Measurements from ENCODE around the gene TPI1. TPM values are rescaled to one million over a fixed set of nuclear protein-coding genes. Genes with fewer than 3 reads are reported as not detected.

TPI1 gene
- total and polyA plus RNA-seq, 2 of the 8 experiments (the other 6 are each of a cell fraction or from before 2014, with no cell fraction given) = 910 to 3,018 TPM

GRCh38 chr12:6890789-6891645 lies 23.7 kb downstream of the TPI1 start:
- Histone ChIP-seq H3K27me3 (replicated peaks in 1 of 4; ENCODE audit: control insufficient read depth in 3 of 4, extremely low read depth in 1 of 4, insufficient read depth in 3 of 4, low read length in 3 of 4) (no peaks in the 10 kb centered on the region), H4K5ac (ENCODE audit: insufficient read length, low read depth, low read length) (peak overlapping the region; percentile 60), H2BK5ac (ENCODE audit: low read depth, low read length) (peak overlapping the region; percentile 53), H3K36me3 (ENCODE audit: control insufficient read depth in 2 of 4, insufficient read depth in 4 of 4, low read length in 3 of 4) (no peaks in the 10 kb centered on the region), H3K18ac (ENCODE audit: extremely low read depth, low read length) (peak overlapping the region; percentile 71; the same call in 1 of the 2 replicates), H2BK120ac (replicated peaks; ENCODE audit: low read depth, low read length) (no peak overlapping the region), H3K14ac (ENCODE audit: insufficient read length) (no peak overlapping the region), H4K91ac (replicated peaks; ENCODE audit: insufficient read length, low read length) (peak overlapping the region; percentile 2), H2AK5ac (ENCODE audit: low read depth, low read length) (no peak overlapping the region), H3K4me2 (ENCODE audit: insufficient read depth in 1 of 2, low read depth in 2 of 2, low read length in 2 of 2) (peak overlapping the region; percentile 47 to 69), H3K4ac (replicated peaks; ENCODE audit: insufficient read length, low read depth, low read length) (no peak overlapping the region), H3K79me2 (ENCODE audit: control insufficient read depth in 1 of 2, insufficient read depth in 2 of 2, low read length in 2 of 2) (no peaks in the 10 kb centered on the region), H3K4me1 (replicated peaks in 1 of 4; ENCODE audit: control insufficient read depth in 3 of 4, insufficient read depth in 4 of 4, low read length in 3 of 4) (peaks cover 0 to 9% (median 2%) of the 10 kb centered on the region in 4 experiments; a peak in 4 of 7 replicates), H2BK20ac (ENCODE audit: low read length) (no peak overlapping the region), H2BK15ac (ENCODE audit: low read length) (no peak overlapping the region), H3K9me3 (ENCODE audit: insufficient read depth in 2 of 2, low read depth in 1 of 2, low read length in 1 of 2) (no peaks in the 10 kb centered on the region), H2BK12ac (ENCODE audit: low read depth, low read length) (peak overlapping the region; percentile 10; the same call in 1 of the 2 replicates), H3K27ac (ENCODE audit: low read depth, low read length) (peak overlapping the region; percentile 76), H4K8ac (ENCODE audit: extremely low read depth, insufficient read depth, low read length) (peak overlapping the region; percentile 91; the same call in 1 of the 2 replicates), H3K23me2 (ENCODE audit: low read depth, low read length) (no peaks in the 10 kb centered on the region), H4K20me1 (replicated peaks in 1 of 2; ENCODE audit: control insufficient read depth in 1 of 2, insufficient read depth in 2 of 2, low read length in 2 of 2) (no peaks in the 10 kb centered on the region), H2AFZ (ENCODE audit: low read length) (peak overlapping the region; percentile 23; the same call in 1 of the 2 replicates), H3K56ac (replicated peaks; ENCODE audit: insufficient read length, low read depth, low read length) (no peak overlapping the region), H3K79me1 (ENCODE audit: low read depth, low read length) (no peaks in the 10 kb centered on the region), H3K4me3 (ENCODE audit: extremely low read depth in 1 of 4, insufficient read depth in 2 of 4, low read depth in 3 of 4, low read length in 4 of 4) (peak overlapping the region; percentile 31 to 63 (median 56)), H3K23ac (ENCODE audit: insufficient read length) (no peak overlapping the region), H3K9ac (replicated peaks in 1 of 4; ENCODE audit: extremely low read depth in 1 of 4, low read depth in 3 of 4, low read length in 3 of 4) (peak overlapping the region; percentile 10 to 72 (median 66); a peak in 5 of 7 replicates)
- POLR2A ChIA-PET (ENCODE audit: partially characterized antibody) = interaction anchor here (0.9 to 7.8 kb wide), 24 partner anchors 9 to 71 kb away, joined by 3 to 86 read pairs (median 6); partner anchors contain the start of genes C12orf57, ENO2, LRRC23 and RNU7-1
- 9% methylated on average over 53 of the region's 68 CpGs; no CpG with 5 or more reads in 1 of the 2 experiments for WGBS, 2 experiments (ENCODE audit: extremely low coverage in 1 of 2, insufficient coverage in 1 of 2, insufficient read length in 1 of 2, insufficient replicate concordance in 2 of 2, low coverage in 1 of 2, low lambda C conversion rate in 2 of 2, missing lambda C conversion rate in 1 of 2)
- CTCF ChIA-PET (ENCODE audit: partially characterized antibody) = interaction anchor here (0.7 to 5.0 kb wide), 27 partner anchors 9 to 138 kb away, joined by 3 to 84 read pairs (median 5); partner anchors contain the start of genes C12orf57, CDCA3, ENO2 and MLF2
- FAIRE-seq = peak; percentile 45
- DNase-seq (ENCODE audit: low read depth in 1 of 2, low spot score in 2 of 2) = peak; percentile 92 to 99
- TF ChIP-seq CBX5 (IDR thresholded peaks at IDR 0.05; ENCODE audit: low read depth, low read length) (no peak), EP300 (IDR thresholded peaks at IDR 0.05; ENCODE audit: borderline replicate concordance in 1 of 2, low read depth in 2 of 2, low read length in 2 of 2) (peak in 1 of 2 experiments; percentile 61; a peak in 1 of 3 replicates), CREB1 (IDR thresholded peaks at IDR 0.05) (peak; percentile 73), TAF7 (optimal IDR thresholded peaks at IDR 0.05; ENCODE audit: borderline replicate concordance, low read depth, low read length) (peak; percentile 82), FOSL1 (IDR thresholded peaks at IDR 0.05; ENCODE audit: insufficient read depth, low read depth, low read length) (no peak), KDM4A (IDR thresholded peaks at IDR 0.05; ENCODE audit: low read depth, low read length, severe bottlenecking) (peak; percentile 41), CBX8 (IDR thresholded peaks at IDR 0.05; ENCODE audit: borderline replicate concordance, low read depth, low read length) (no peak), SIRT6 (IDR thresholded peaks at IDR 0.05; ENCODE audit: low read length) (no peak), RBBP5 (IDR thresholded peaks at IDR 0.05; ENCODE audit: borderline replicate concordance, low read depth, low read length) (peak; percentile 35; the same call in 1 of the 2 replicates), RXRA (IDR thresholded peaks at IDR 0.05; ENCODE audit: insufficient read depth, low read depth, low read length) (no peak), CEBPB (IDR thresholded peaks at IDR 0.05; ENCODE audit: low read depth, low read length) (peak; percentile 100)

Measured in H1 (cell line).